Endodermal cell (in vitro differentiated cells): ENCODE measurements around the gene IQSEC3. TPM values are rescaled to one million over a fixed set of nuclear protein-coding genes. Genes with fewer than 3 reads are reported as not detected.

Source experiments
- DNase-seq: peaks from one replicate; pipeline ENCODE4 v3.0.0-alpha.2; 2017
- H3K27ac ChIP-seq: 2 replicates; pipeline ENCODE4 v1.5.1; 2013; ENCODE audit warnings: mild to moderate bottlenecking, low read depth, low read length, moderate library complexity
- H3K27me3 ChIP-seq: 2 replicates; pipeline ENCODE4 v1.6.1; 2013; ENCODE audit warnings: mild to moderate bottlenecking, low read length, moderate library complexity; ENCODE audit not compliant: insufficient read depth, control insufficient read depth, poor library complexity, severe bottlenecking
- H3K36me3 ChIP-seq: 2 replicates; pipeline ENCODE4 v1.7.0; 2013; ENCODE audit warnings: mild to moderate bottlenecking, low read length, moderate library complexity; ENCODE audit not compliant: control insufficient read depth, insufficient read depth
- H3K4me1 ChIP-seq: one replicate; pipeline ENCODE4 v1.7.0; 2013; ENCODE audit warnings: low read length; ENCODE audit not compliant: control insufficient read depth, insufficient read depth
- H3K4me3 ChIP-seq: 2 replicates; pipeline ENCODE4 v1.5.1; 2013; ENCODE audit warnings: mild to moderate bottlenecking, low read length, moderate library complexity
- H3K9ac ChIP-seq: 2 replicates; pipeline ENCODE4 v1.6.1; 2013; ENCODE audit warnings: mild to moderate bottlenecking, low read length, moderate library complexity; ENCODE audit not compliant: poor library complexity, severe bottlenecking; ENCODE audit errors: extremely low read depth
- H3K9me3 ChIP-seq: 2 replicates; pipeline ENCODE4 v1.6.1; 2013; ENCODE audit warnings: mild to moderate bottlenecking, low read length, moderate library complexity; ENCODE audit not compliant: control insufficient read depth
- H3K27ac Mint-ChIP-seq: 2 replicates; pipeline ENCODE4 v1.8.0; 2020; ENCODE audit warnings: mixed read lengths
- H3K27me3 Mint-ChIP-seq: 2 replicates; pipeline ENCODE4 v1.8.0; 2021; ENCODE audit warnings: mild to moderate bottlenecking, mixed read lengths; ENCODE audit not compliant: insufficient read depth
- H3K36me3 Mint-ChIP-seq: 2 replicates; pipeline ENCODE4 v1.8.0; 2020; ENCODE audit warnings: low read depth, mixed read lengths
- H3K4me1 Mint-ChIP-seq: 2 replicates; pipeline ENCODE4 v1.8.0; 2020; ENCODE audit warnings: mixed read lengths
- H3K4me3 Mint-ChIP-seq: 2 replicates; pipeline ENCODE4 v1.8.0; 2020; ENCODE audit warnings: mild to moderate bottlenecking, moderate library complexity, mixed read lengths
- H3K9me3 Mint-ChIP-seq: 2 replicates; pipeline ENCODE4 v1.8.0; 2020; ENCODE audit warnings: mild to moderate bottlenecking, mixed read lengths
- CTCF ChIP-seq: fragments of 200-600 bp; sonication (generic); conservative IDR thresholded peaks from 2 replicates; pipeline ENCODE4 v1.5.0; 2021; ENCODE audit warnings: antibody characterized with exemption, mild to moderate bottlenecking
- WGBS, 2 experiments: methylation state at CpG; one replicate each; pipeline versions ENCODE4 v1.1.5 to v1.1.7; 2013; ENCODE audit warnings: missing lambda C conversion rate in 2 of 2, mixed read lengths in 1 of 2; ENCODE audit not compliant: insufficient coverage in 1 of 2, insufficient read length in 1 of 2; 5-methylcytosine and 5-hydroxymethylcytosine counted together
- total RNA-seq, 2 donors: library from RNA; stranded (reverse); fragmentation: NEBNext Ultra II Directional in 1 of 2; extraction: Animal tissue kit (Norgen Biotek cat#: 25700) in 1 of 2; gene quantifications; 2 replicates in 1 of 2; 3 replicates in 1 of 2; pipeline ENCODE4 v1.2.1, GENCODE V29; 2021

The IQSEC3 gene
- total RNA-seq, 2 donors from 2014 or later, result 1.5 to 2.7 TPM

GRCh38 chr12:153080-153746, 86.6 kb downstream of the IQSEC3 start:
- Mint-ChIP-seq H3K27me3 (peaks cover 16% of the 10 kb centered on the region), H3K36me3 (no peaks in the 10 kb centered on the region), H3K9me3 (no peaks in the 10 kb centered on the region), H3K4me3 (peak overlapping the region; percentile 11), H3K27ac (no peak overlapping the region), H3K4me1 (peaks cover 15% of the 10 kb centered on the region)
- no peak overlapping the region for H3K9ac ChIP-seq
- 18 to 33% methylated on average over 2 to 11 of the region's 11 CpGs for WGBS, 2 experiments
- no peaks in the 10 kb centered on the region for H3K9me3 ChIP-seq
- peak; percentile 98 for DNase-seq
- H3K4me1 ChIP-seq, result no peaks in the 10 kb centered on the region
- H3K36me3 ChIP-seq, result no peaks in the 10 kb centered on the region
- H3K4me3 ChIP-seq, result no peak overlapping the region
- no peaks in the 10 kb centered on the region for H3K27me3 ChIP-seq
- TF ChIP-seq CTCF, result peak; percentile 100
- H3K27ac ChIP-seq, result no peak overlapping the region

- Histone ChIP-seq H3K4me1 (no peaks in the 10 kb centered on the region), H3K36me3 (no peaks in the 10 kb centered on the region), H3K9ac (no peak overlapping the region), H3K9me3 (no peaks in the 10 kb centered on the region), H3K27ac (no peak overlapping the region), H3K27me3 (no peaks in the 10 kb centered on the region), H3K4me3 (no peak overlapping the region)
- H3K36me3 Mint-ChIP-seq, result no peaks in the 10 kb centered on the region
- no peak for DNase-seq
- H3K27me3 Mint-ChIP-seq, result peaks cover 16% of the 10 kb centered on the region
- TF ChIP-seq CTCF, result no peak
- no peak overlapping the region for H3K27ac Mint-ChIP-seq
- H3K4me3 Mint-ChIP-seq, result no peak overlapping the region
- H3K4me1 Mint-ChIP-seq, result peaks cover 15% of the 10 kb centered on the region
- WGBS, 2 experiments, result 93 to 94% methylated on average over 9 to 12 of the region's 12 CpGs
- no peaks in the 10 kb centered on the region for H3K9me3 Mint-ChIP-seq
Observed at GRCh38 chr12:154058-154457, 87.5 kb downstream of the IQSEC3 start.

- no peaks in the 10 kb centered on the region for H3K36me3 Mint-ChIP-seq
- no peak overlapping the region for H3K4me3 Mint-ChIP-seq
- peaks cover 15% of the 10 kb centered on the region for H3K27me3 Mint-ChIP-seq
- H3K9ac ChIP-seq, result no peak overlapping the region
- 83 to 92% methylated on average over 1 to 9 of the region's 9 CpGs for WGBS, 2 experiments
- no peaks in the 10 kb centered on the region for H3K27me3 ChIP-seq
- no peak overlapping the region for H3K4me3 ChIP-seq
- H3K9me3 ChIP-seq, result no peaks in the 10 kb centered on the region
- no peaks in the 10 kb centered on the region for H3K4me1 ChIP-seq
- peaks cover 15% of the 10 kb centered on the region for H3K4me1 Mint-ChIP-seq
- no peaks in the 10 kb centered on the region for H3K9me3 Mint-ChIP-seq
- no peaks in the 10 kb centered on the region for H3K36me3 ChIP-seq
- DNase-seq, result no peak
- no peak overlapping the region for H3K27ac ChIP-seq
- no peak overlapping the region for H3K27ac Mint-ChIP-seq
- TF ChIP-seq CTCF, result no peak
Observed at GRCh38 chr12:155006-155405, 88.4 kb downstream of the IQSEC3 start.
